Nephron (organoid): ENCODE results near the gene ZNF837.

ENCODE experiments used
- H3K27ac Mint-ChIP-seq, 3 experiments: 2 replicates each; pipeline ENCODE4 v1.8.0; 2020; ENCODE audit warnings: mixed read lengths in 3 of 3, mild to moderate bottlenecking in 2 of 3, moderate library complexity in 1 of 3
- H3K27me3 Mint-ChIP-seq: 2 replicates; pipeline ENCODE4 v1.8.0; 2021; ENCODE audit warnings: low read depth, mild to moderate bottlenecking, moderate library complexity, mixed read lengths
- H3K36me3 Mint-ChIP-seq: 2 replicates; pipeline ENCODE4 v1.8.0; 2020; ENCODE audit warnings: low read depth, mixed read lengths
- H3K4me1 Mint-ChIP-seq: 2 replicates; pipeline ENCODE4 v1.8.0; 2020; ENCODE audit warnings: mixed read lengths
- H3K4me3 Mint-ChIP-seq, 3 experiments: 2 replicates each; pipeline ENCODE4 v1.8.0; 2020; ENCODE audit warnings: mild to moderate bottlenecking in 3 of 3, mixed read lengths in 3 of 3, moderate library complexity in 2 of 3
- H3K9me3 Mint-ChIP-seq: 2 replicates; pipeline ENCODE4 v1.8.0; 2020; ENCODE audit warnings: mixed read lengths
- CTCF ChIP-seq, 3 experiments: fragments of 200-600 bp; sonication (generic); IDR thresholded peaks; one replicate each; pipeline ENCODE4 v1.5.0; 2021; ENCODE audit warnings: antibody characterized with exemption in 3 of 3; ENCODE audit not compliant: unreplicated experiment in 3 of 3

ZNF837 gene

GRCh38 chr19:58386576-58387337 is 5.9 kb upstream of the ZNF837 start, which contains the start of gene RPS5:
Gene RPS5, plus strand, starts transcription at chr19:58387269. Its CDS starts 869 bp downstream, at chr19:58388138.
- H3K4me3 Mint-ChIP-seq: peak within 1 kb of the TSS; percentile 97 to 99 (median 98)
- no peaks in the 10 kb centered on the region for H3K9me3 Mint-ChIP-seq
- TF ChIP-seq CTCF (IDR thresholded peaks at IDR 0.05; ENCODE audit: unreplicated experiment in 3 of 3): no peak
- peaks cover 24% of the 10 kb centered on the region for H3K36me3 Mint-ChIP-seq
- H3K27ac Mint-ChIP-seq: peak within 1 kb of the TSS; percentile 100
- H3K4me1 Mint-ChIP-seq: peaks cover 30% of the 10 kb centered on the region
- no peaks in the 10 kb centered on the region for H3K27me3 Mint-ChIP-seq

GRCh38 chr19:58385891-58386575 is 5.2 kb upstream of the ZNF837 start:
- peak overlapping the region; percentile 97 to 99 (median 98) for H3K4me3 Mint-ChIP-seq

GRCh38 chr19:58385313-58385890 is 4.6 kb upstream of the ZNF837 start:
- H3K27ac Mint-ChIP-seq: peak overlapping the region; percentile 100
- H3K4me3 Mint-ChIP-seq: peak overlapping the region; percentile 97 to 99 (median 98)
- no peak for TF ChIP-seq CTCF (IDR thresholded peaks at IDR 0.05; ENCODE audit: unreplicated experiment in 3 of 3)

More at GRCh38 chr19:58385891-58386575, 5.2 kb upstream of the ZNF837 start:
- H3K27ac Mint-ChIP-seq: peak overlapping the region; percentile 100
- no peaks in the 10 kb centered on the region for H3K9me3 Mint-ChIP-seq
- no peak for TF ChIP-seq CTCF (IDR thresholded peaks at IDR 0.05; ENCODE audit: unreplicated experiment in 3 of 3)
- H3K27me3 Mint-ChIP-seq: no peaks in the 10 kb centered on the region
- peaks cover 33% of the 10 kb centered on the region for H3K4me1 Mint-ChIP-seq
- H3K36me3 Mint-ChIP-seq: peaks cover 21% of the 10 kb centered on the region

GRCh38 chr19:58382997-58383603 is 2.3 kb upstream of the ZNF837 start:
- no peak for TF ChIP-seq CTCF (IDR thresholded peaks at IDR 0.05; ENCODE audit: unreplicated experiment in 3 of 3)
- Mint-ChIP-seq H3K4me1 (peaks cover 28% of the 10 kb centered on the region), H3K4me3 (peak overlapping the region; percentile 97 to 99 (median 98)), H3K36me3 (peaks cover 3% of the 10 kb centered on the region), H3K27me3 (no peaks in the 10 kb centered on the region), H3K9me3 (no peaks in the 10 kb centered on the region), H3K27ac (peak overlapping the region; percentile 62 to 100 (median 84))

More at GRCh38 chr19:58385313-58385890, 4.6 kb upstream of the ZNF837 start:
- Mint-ChIP-seq H3K27me3 (no peaks in the 10 kb centered on the region), H3K4me1 (peaks cover 30% of the 10 kb centered on the region), H3K36me3 (peaks cover 15% of the 10 kb centered on the region), H3K9me3 (no peaks in the 10 kb centered on the region)

- Mint-ChIP-seq H3K36me3 (no peaks in the 10 kb centered on the region), H3K27me3 (no peaks in the 10 kb centered on the region), H3K27ac (peak overlapping the region; percentile 89 to 98 (median 94)), H3K4me3 (peak overlapping the region; percentile 90 to 96 (median 91)), H3K4me1 (peaks cover 18% of the 10 kb centered on the region), H3K9me3 (no peaks in the 10 kb centered on the region)
- no peak for TF ChIP-seq CTCF (IDR thresholded peaks at IDR 0.05; ENCODE audit: unreplicated experiment in 3 of 3)
These were observed 806 bp upstream of the ZNF837 start for GRCh38 chr19:58381460-58382212.
